Ectodermal cell (in vitro differentiated cells): ENCODE measurements around the gene OR10A7. TPM values are rescaled to one million over a fixed set of nuclear protein-coding genes. Genes with fewer than 3 reads are reported as not detected.
"Not testable (repeated sequence)": the region's sequence is repeated elsewhere in the genome, so short reads cannot be mapped to it uniquely, and the experiment has no call there.

Experiments used
- H3K27ac ChIP-seq: 2 replicates; pipeline ENCODE4 v1.7.0; 2013; ENCODE audit warnings: mild to moderate bottlenecking, low read depth, low read length; ENCODE audit not compliant: insufficient read depth, poor library complexity, severe bottlenecking
- H3K27me3 ChIP-seq: 2 replicates; pipeline ENCODE4 v1.7.0; 2013; ENCODE audit warnings: mild to moderate bottlenecking, low read length; ENCODE audit not compliant: insufficient read depth, control insufficient read depth, poor library complexity, severe bottlenecking
- H3K36me3 ChIP-seq: one replicate; pipeline ENCODE4 v1.7.0; 2013; ENCODE audit warnings: low read length; ENCODE audit not compliant: control insufficient read depth, insufficient read depth
- H3K4me1 ChIP-seq: one replicate; pipeline ENCODE4 v1.7.0; 2013; ENCODE audit warnings: low read length; ENCODE audit not compliant: control insufficient read depth, insufficient read depth
- H3K4me3 ChIP-seq: 2 replicates; pipeline ENCODE4 v1.7.0; 2013; ENCODE audit warnings: low read depth, low read length, control low read depth; ENCODE audit not compliant: insufficient read depth
- H3K9me3 ChIP-seq: 2 replicates; pipeline ENCODE4 v1.7.0; 2013; ENCODE audit warnings: mild to moderate bottlenecking, low read length, moderate library complexity; ENCODE audit not compliant: control insufficient read depth
- WGBS, 2 experiments: methylation state at CpG; one replicate each; pipeline ENCODE4 v1.1.7; 2013; ENCODE audit warnings: missing lambda C conversion rate in 2 of 2; 5-methylcytosine and 5-hydroxymethylcytosine counted together
- polyA plus RNA-seq, 4 experiments: library from polyadenylated mRNA; stranded (reverse); fragments of 50-300 nt; gene quantifications; one replicate each; pipeline ENCODE4 v1.2.3, GENCODE V29; 2013

The OR10A7 gene
- not detected for polyA plus RNA-seq (2013, experiment 1 of 4)
- not detected for polyA plus RNA-seq (2013, experiment 2 of 4)
- not detected for polyA plus RNA-seq (2013, experiment 3 of 4)
- polyA plus RNA-seq (2013, experiment 4 of 4), result not detected

GRCh38 chr12:55220725-55221124, at the start of gene OR10A7:
TSS of gene OR10A7 (plus strand) at chr12:55221025. CDS start at chr12:55221025, 0 bp downstream.
- no peaks in the 10 kb centered on the region for H3K36me3 ChIP-seq
- H3K9me3 ChIP-seq, result no peaks in the 10 kb centered on the region
- 91 to 95% methylated on average over 1 to 2 of the region's 2 CpGs for WGBS, 2 experiments

GRCh38 chr12:55171445-55171844, 49.4 kb upstream of the OR10A7 start:
- H3K27me3 ChIP-seq, result no peaks in the 10 kb centered on the region
- H3K9me3 ChIP-seq, result no peaks in the 10 kb centered on the region
- 93% methylated on average over 2 of the region's 2 CpGs for WGBS, 2 experiments
- no peak overlapping the region for H3K4me3 ChIP-seq
- no peaks in the 10 kb centered on the region for H3K36me3 ChIP-seq
- H3K4me1 ChIP-seq, result no peaks in the 10 kb centered on the region
- H3K27ac ChIP-seq, result no peak overlapping the region

More at GRCh38 chr12:55220725-55221124, at the start of gene OR10A7:
- H3K4me1 ChIP-seq, result no peaks in the 10 kb centered on the region
- H3K27me3 ChIP-seq, result no peaks in the 10 kb centered on the region
- no peak within 1 kb of the TSS for H3K4me3 ChIP-seq
- no peak within 1 kb of the TSS for H3K27ac ChIP-seq

GRCh38 chr12:55171846-55172245, 49.0 kb upstream of the OR10A7 start:
- not testable (repeated sequence) for H3K27ac ChIP-seq, H3K4me3 ChIP-seq, H3K9me3 ChIP-seq, H3K27me3 ChIP-seq, H3K36me3 ChIP-seq, H3K4me1 ChIP-seq
- 90 to 91% methylated on average over 2 of the region's 2 CpGs for WGBS, 2 experiments

GRCh38 chr12:55172686-55173085, 48.1 kb upstream of the OR10A7 start:
- H3K36me3 ChIP-seq, result no peaks in the 10 kb centered on the region
- no peaks in the 10 kb centered on the region for H3K4me1 ChIP-seq
- no peak overlapping the region for H3K4me3 ChIP-seq
- H3K27me3 ChIP-seq, result no peaks in the 10 kb centered on the region
- no peak overlapping the region for H3K27ac ChIP-seq
- 90 to 91% methylated on average over 1 of the region's 1 CpG for WGBS, 2 experiments
- H3K9me3 ChIP-seq, result no peaks in the 10 kb centered on the region

- no peaks in the 10 kb centered on the region for H3K9me3 ChIP-seq
- no peak overlapping the region for H3K4me3 ChIP-seq
- 90 to 93% methylated on average over 2 of the region's 2 CpGs for WGBS, 2 experiments
- H3K36me3 ChIP-seq, result no peaks in the 10 kb centered on the region
- H3K4me1 ChIP-seq, result no peaks in the 10 kb centered on the region
- H3K27me3 ChIP-seq, result no peaks in the 10 kb centered on the region
- no peak overlapping the region for H3K27ac ChIP-seq
Observed at GRCh38 chr12:55173456-55173855, 47.4 kb upstream of the OR10A7 start.

- no peak overlapping the region for H3K4me3 ChIP-seq
- no peak overlapping the region for H3K27ac ChIP-seq
- no peaks in the 10 kb centered on the region for H3K27me3 ChIP-seq
- H3K9me3 ChIP-seq, result no peaks in the 10 kb centered on the region
- no peaks in the 10 kb centered on the region for H3K36me3 ChIP-seq
- H3K4me1 ChIP-seq, result no peaks in the 10 kb centered on the region
- WGBS, 2 experiments, result 13% methylated on average over 1 of the region's 2 CpGs; no CpG with 5 or more reads in 1 of the 2 experiments
Observed at GRCh38 chr12:55188573-55188972, 32.3 kb upstream of the OR10A7 start.

GRCh38 chr12:55188974-55189556, 31.8 kb upstream of the OR10A7 start:
- H3K27me3 ChIP-seq, result no peaks in the 10 kb centered on the region
- H3K4me1 ChIP-seq, result no peaks in the 10 kb centered on the region
- H3K9me3 ChIP-seq, result no peaks in the 10 kb centered on the region
- WGBS, 2 experiments, result 0% methylated on average over 1 of the region's 4 CpGs
- no peak overlapping the region for H3K4me3 ChIP-seq
- H3K27ac ChIP-seq, result no peak overlapping the region
- H3K36me3 ChIP-seq, result no peaks in the 10 kb centered on the region

- no peak overlapping the region for H3K27ac ChIP-seq
- no peaks in the 10 kb centered on the region for H3K27me3 ChIP-seq
- no peaks in the 10 kb centered on the region for H3K4me1 ChIP-seq
- whole genome bisulfite sequencing, 2 experiments, result 92 to 100% methylated on average over 3 of the region's 3 CpGs
- no peak overlapping the region for H3K4me3 ChIP-seq
- H3K36me3 ChIP-seq, result no peaks in the 10 kb centered on the region
- no peaks in the 10 kb centered on the region for H3K9me3 ChIP-seq
Observed at GRCh38 chr12:55194382-55194781, 26.4 kb upstream of the OR10A7 start.

GRCh38 chr12:55226523-55226922, 5.7 kb downstream of the OR10A7 start:
- no peak overlapping the region for H3K27ac ChIP-seq
- no peaks in the 10 kb centered on the region for H3K4me1 ChIP-seq
- 67 to 75% methylated on average over 1 of the region's 1 CpG for WGBS, 2 experiments
- H3K9me3 ChIP-seq, result no peaks in the 10 kb centered on the region
- no peak overlapping the region for H3K4me3 ChIP-seq
- H3K36me3 ChIP-seq, result no peaks in the 10 kb centered on the region
- H3K27me3 ChIP-seq, result no peaks in the 10 kb centered on the region

GRCh38 chr12:55227643-55228042, 6.8 kb downstream of the OR10A7 start:
- Histone ChIP-seq H3K27me3 (no peaks in the 10 kb centered on the region), H3K36me3 (no peaks in the 10 kb centered on the region), H3K27ac (no peak overlapping the region), H3K4me1 (no peaks in the 10 kb centered on the region), H3K9me3 (no peaks in the 10 kb centered on the region), H3K4me3 (no peak overlapping the region)
- 91 to 92% methylated on average over 3 of the region's 3 CpGs for WGBS, 2 experiments
